ENCODE measurements around the gene AGFG2. TPM values are rescaled to one million over a fixed set of nuclear protein-coding genes. Genes with fewer than 3 reads are reported as not detected.

The AGFG2 gene
- total RNA-seq, 2 donors from 2014 or later, result 33.0 to 94.9 TPM

GRCh38 chr7:100515072-100515532, 23.9 kb upstream of the AGFG2 start:
- no peak for DNase-seq (ENCODE audit: low spot score)
- WGBS, result 32% methylated on average over 2 of the region's 2 CpGs
- intact Hi-C loops (cut with DNase I), result no loop called here
- Histone ChIP-seq H3K4me3 (no peak overlapping the region), H3K4me1 (replicated peaks) (no peaks in the 10 kb centered on the region), H3K36me3 (no peaks in the 10 kb centered on the region), H3K27ac (no peak overlapping the region), H3K27me3 (replicated peaks; ENCODE audit: insufficient read depth) (no peaks in the 10 kb centered on the region), H3K9me3 (no peaks in the 10 kb centered on the region)
- TF ChIP-seq CTCF (IDR thresholded peaks at IDR 0.05), result no peak

GRCh38 chr7:100516135-100516812, 22.7 kb upstream of the AGFG2 start:
- H3K4me1 ChIP-seq (replicated peaks), result no peaks in the 10 kb centered on the region
- no peaks in the 10 kb centered on the region for H3K27me3 ChIP-seq (replicated peaks; ENCODE audit: insufficient read depth)
- WGBS, result 45% methylated on average over 4 of the region's 4 CpGs
- no peak overlapping the region for H3K27ac ChIP-seq
- intact Hi-C loops (cut with DNase I), result no loop called here
- no peaks in the 10 kb centered on the region for H3K9me3 ChIP-seq
- TF ChIP-seq POLR2A (IDR thresholded peaks at IDR 0.05), result no peak
- no peak for TF ChIP-seq CTCF (IDR thresholded peaks at IDR 0.05)
- no peak for TF ChIP-seq POLR2AphosphoS5 (IDR thresholded peaks at IDR 0.05)
- H3K4me3 ChIP-seq, result no peak overlapping the region
- no peaks in the 10 kb centered on the region for H3K36me3 ChIP-seq
- DNase-seq (ENCODE audit: low spot score), result no peak

- 89% methylated on average over 2 of the region's 2 CpGs for WGBS
- intact Hi-C loops (cut with DNase I), result no loop called here
- no peaks in the 10 kb centered on the region for H3K9me3 ChIP-seq
- no peaks in the 10 kb centered on the region for H3K4me1 ChIP-seq (replicated peaks)
- H3K27me3 ChIP-seq (replicated peaks; ENCODE audit: insufficient read depth), result no peaks in the 10 kb centered on the region
- no peak for DNase-seq (ENCODE audit: low spot score)
- no peak overlapping the region for H3K27ac ChIP-seq
- TF ChIP-seq POLR2AphosphoS5 (IDR thresholded peaks at IDR 0.05) (no peak), CTCF (IDR thresholded peaks at IDR 0.05) (no peak), POLR2A (IDR thresholded peaks at IDR 0.05) (no peak)
- H3K36me3 ChIP-seq, result no peaks in the 10 kb centered on the region
- H3K4me3 ChIP-seq, result no peak overlapping the region
Observed at GRCh38 chr7:100517305-100517704, 21.7 kb upstream of the AGFG2 start.

- TF ChIP-seq CTCF (IDR thresholded peaks at IDR 0.05), result no peak
- no peak for TF ChIP-seq POLR2A (IDR thresholded peaks at IDR 0.05)
- TF ChIP-seq POLR2AphosphoS5 (IDR thresholded peaks at IDR 0.05), result no peak
- Histone ChIP-seq H3K4me1 (replicated peaks) (no peaks in the 10 kb centered on the region), H3K36me3 (no peaks in the 10 kb centered on the region), H3K4me3 (no peak overlapping the region), H3K27me3 (replicated peaks; ENCODE audit: insufficient read depth) (no peaks in the 10 kb centered on the region), H3K27ac (no peak overlapping the region), H3K9me3 (no peaks in the 10 kb centered on the region)
- no peak for DNase-seq (ENCODE audit: low spot score)
- intact Hi-C loops (cut with DNase I), result no loop called here
- 93% methylated on average over 6 of the region's 6 CpGs for WGBS
Observed at GRCh38 chr7:100519580-100519979, 19.4 kb upstream of the AGFG2 start.

GRCh38 chr7:100520138-100520537, 18.9 kb upstream of the AGFG2 start:
- Histone ChIP-seq H3K36me3 (no peaks in the 10 kb centered on the region), H3K4me1 (replicated peaks) (no peaks in the 10 kb centered on the region), H3K4me3 (no peak overlapping the region), H3K9me3 (no peaks in the 10 kb centered on the region), H3K27me3 (replicated peaks; ENCODE audit: insufficient read depth) (no peaks in the 10 kb centered on the region), H3K27ac (no peak overlapping the region)
- 21% methylated on average over 1 of the region's 1 CpG for WGBS
- no peak for DNase-seq (ENCODE audit: low spot score)
- TF ChIP-seq POLR2A (IDR thresholded peaks at IDR 0.05), result no peak
- intact Hi-C loops (cut with DNase I), result no loop called here

Measured in prostate gland (tissue), 2 donors.